Fibroblast of peridontal ligament (primary cell): ENCODE results near the gene APC.

Source experiments
- DNase-seq: peaks from one replicate; pipeline ENCODE4 v3.0.0-alpha.2; 2010; ENCODE audit errors: extremely low read depth

APC gene

GRCh38 chr5:112784726-112785125 lies 47.0 kb downstream of the APC start:
- peak; percentile 84 for DNase-seq

DNA sequence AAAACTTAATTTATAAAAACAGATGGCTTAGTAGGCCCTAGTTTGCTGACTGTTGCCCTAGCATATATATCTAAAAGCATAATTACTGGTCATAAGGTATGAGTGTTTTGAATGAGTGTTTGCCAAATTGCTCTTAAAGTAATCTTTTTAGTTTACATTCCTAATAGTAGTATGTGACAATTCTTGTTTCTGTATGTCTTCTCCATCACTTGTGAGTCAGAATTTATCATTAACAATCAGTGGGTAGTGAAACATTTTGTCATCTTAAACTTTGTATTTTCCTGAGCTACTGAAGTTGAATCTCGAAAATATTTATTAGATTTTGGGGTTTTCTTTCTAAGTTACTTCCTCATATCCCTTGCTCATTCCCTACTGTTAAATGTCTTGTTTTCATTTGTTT lies 49.6 kb downstream of the APC start:
- peak; percentile 25 for DNase-seq

GRCh38 chr5:112787896-112788295 lies 50.2 kb downstream of the APC start:
- DNase-seq, result no peak

DNA sequence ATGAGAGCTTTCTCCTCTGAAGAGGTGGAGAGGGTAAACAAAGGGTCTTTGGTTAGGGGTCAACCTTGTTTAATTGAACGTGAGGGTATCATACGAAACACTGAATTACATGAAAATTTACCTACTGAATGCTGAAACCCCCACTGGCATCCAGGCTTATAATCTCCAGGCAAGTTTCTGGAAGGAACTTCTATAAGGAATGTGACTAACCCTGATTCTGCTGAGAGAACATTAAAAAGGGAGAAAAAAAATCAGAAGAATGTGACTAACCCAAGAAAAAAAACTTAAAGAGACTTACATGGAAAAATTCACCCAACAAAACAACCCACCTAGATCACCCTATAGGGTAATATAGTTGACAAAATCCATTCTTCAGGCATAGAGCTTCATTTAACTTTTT lies 55.5 kb downstream of the APC start:
- no peak for DNase-seq

DNA sequence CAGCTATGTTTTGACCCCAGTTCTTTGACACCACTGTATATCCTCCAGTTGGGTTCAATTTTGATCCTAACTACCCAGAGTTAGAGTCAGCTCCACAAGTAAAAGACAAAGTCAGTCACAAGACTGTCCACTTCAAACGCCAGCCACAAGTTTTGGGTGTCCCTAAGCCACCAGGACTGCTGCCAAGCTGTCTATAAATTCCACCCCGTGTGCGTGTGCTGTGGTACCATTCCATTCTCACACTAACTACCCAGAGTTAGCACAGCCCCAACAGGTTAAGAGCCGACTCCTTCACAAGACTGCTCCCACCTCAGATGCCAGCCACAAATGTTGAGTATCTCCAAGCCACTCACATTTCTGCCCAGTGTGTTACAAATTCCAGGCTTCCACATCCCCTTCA lies 56.7 kb downstream of the APC start:
- no peak for DNase-seq

DNA sequence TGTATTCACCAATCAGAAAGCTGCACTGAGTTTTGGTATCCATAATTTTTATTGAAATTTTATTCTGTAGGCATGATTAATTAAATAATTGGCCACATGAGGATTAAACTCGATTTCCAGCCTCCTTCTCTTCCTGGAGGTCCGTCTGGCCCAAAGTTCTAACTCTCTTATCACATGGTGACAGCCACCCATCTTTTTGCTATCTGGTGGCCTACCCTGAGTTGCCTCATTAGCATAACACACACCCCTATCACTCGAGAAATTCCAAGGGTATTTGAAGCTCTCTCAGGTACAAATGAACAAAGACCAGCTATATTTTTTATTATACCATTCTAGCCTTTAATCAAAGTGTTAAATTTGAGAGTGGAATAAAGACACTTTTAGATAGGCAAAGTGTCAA lies 57.7 kb downstream of the APC start:
- no peak for DNase-seq

DNA sequence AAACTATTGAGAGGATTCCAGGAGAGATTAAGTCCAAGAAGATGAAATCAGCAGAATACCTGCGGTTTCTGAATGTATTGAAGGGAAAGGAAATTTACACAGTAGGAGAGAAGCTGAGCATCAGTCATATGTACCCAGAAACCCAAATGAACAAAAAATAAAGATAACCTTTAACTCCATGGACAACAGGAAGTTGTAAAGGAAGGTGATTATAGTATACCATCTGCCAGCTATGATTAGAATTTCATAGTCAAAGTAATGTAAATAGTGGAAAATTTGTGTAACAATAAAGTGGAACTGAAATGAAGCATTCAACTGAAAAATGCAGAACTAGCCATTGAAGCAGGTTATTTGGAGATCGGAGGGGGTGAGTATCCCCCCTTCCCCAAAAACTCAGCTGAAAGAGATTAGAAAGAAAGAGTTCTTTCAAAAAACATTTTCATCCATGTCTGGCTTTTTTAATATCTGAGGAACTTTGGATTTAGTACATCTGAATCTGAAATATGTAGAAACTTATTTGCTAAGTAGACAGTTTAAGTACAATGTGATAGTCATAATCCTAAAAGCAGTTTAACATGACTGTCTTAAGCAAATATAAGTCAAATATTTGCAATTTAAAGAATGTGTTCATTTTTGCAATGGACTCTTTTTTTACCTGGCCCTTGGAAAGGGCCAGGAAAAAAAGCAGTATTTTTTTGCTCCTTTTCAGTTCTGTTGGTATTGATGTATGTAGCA lies 58.4 kb downstream of the APC start:
- DNase-seq, result no peak

DNA sequence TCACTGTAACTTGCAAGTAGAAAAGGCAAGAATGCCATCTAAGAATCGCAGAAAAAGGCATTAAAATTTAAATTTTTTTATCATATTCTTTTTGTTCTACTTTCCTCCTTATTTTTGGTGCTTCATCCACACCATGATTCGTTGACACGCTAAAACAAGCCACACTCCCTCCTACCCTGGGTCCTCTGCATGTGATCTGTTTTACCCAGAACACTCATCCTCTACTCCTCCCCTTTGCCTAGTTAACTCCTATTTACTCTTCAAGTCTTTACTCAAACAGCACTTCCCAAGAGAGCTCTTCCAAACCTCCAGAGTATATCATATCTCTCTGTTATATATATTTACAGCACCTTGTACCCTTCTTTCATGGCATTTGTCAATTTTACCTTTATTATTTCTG lies 62.0 kb downstream of the APC start:
- no peak for DNase-seq

DNA sequence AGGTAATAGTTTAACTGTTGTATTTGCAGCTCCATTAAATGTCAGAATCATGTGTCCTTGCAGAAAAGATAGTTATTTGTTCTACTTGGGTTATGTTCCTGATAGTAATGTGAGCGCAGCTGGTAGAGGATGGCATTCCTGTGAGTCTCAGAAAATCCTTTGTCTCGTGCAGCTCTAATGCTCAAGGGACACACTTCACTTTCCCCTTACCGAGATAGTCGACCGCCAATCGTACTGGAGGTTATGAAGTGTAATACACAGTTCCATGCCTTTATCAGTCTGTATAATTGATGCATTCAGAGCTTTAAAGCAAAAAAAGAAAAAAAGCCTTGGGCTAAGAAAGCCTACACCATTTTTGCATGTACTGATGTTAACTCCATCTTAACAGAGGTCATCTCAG lies 63.2 kb downstream of the APC start:
- no peak for DNase-seq

- DNase-seq, result no peak
These were observed 73.3 kb downstream of the APC start for GRCh38 chr5:112811023-112811422.

- no peak for DNase-seq
These were observed 74.9 kb downstream of the APC start for GRCh38 chr5:112812549-112812948.

DNA sequence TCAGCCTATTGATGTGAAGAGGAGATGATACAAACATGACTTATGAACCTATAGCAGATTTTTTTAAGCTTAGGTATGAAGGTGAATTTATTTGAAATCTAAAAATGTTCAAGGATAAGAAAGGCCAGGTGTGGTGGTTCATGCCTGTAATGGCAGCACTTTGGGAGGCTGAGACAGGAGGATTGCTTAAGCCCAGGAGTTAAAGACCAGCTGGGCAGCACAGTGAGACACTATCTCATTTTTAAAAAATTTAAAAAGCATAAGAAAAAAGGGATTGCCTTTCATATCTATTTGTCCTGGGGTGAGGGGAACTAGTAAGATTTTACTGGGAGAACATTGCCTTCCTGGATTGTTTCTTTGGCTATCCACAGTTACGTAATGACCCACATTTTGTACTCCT lies 82.6 kb downstream of the APC start:
- no peak for DNase-seq

DNA sequence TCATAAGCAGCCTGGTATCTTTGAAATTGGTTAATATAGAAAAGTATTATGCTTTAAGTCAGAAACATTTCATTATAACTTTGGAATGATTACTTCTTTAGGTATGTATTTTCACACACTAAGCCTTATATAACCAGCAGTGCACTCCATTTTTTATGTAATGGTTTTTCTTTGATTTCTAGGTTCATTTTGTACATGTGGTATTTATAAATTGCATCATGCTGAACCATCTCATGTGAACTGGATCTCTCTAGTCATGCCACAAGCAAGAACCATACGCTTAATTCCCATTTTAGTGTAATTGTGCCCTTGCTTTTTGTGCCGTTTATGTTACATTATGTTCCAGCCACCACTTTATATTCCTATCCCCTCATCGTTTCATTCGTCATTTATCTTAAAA lies 84.8 kb downstream of the APC start:
- peak; percentile 49 for DNase-seq

- no peak for DNase-seq
These were observed 85.5 kb downstream of the APC start for GRCh38 chr5:112823181-112823580.

- DNase-seq, result no peak
These were observed 86.0 kb downstream of the APC start for GRCh38 chr5:112823656-112824055.

- DNase-seq, result no peak
These were observed 86.5 kb downstream of the APC start for GRCh38 chr5:112824197-112824596.

DNA sequence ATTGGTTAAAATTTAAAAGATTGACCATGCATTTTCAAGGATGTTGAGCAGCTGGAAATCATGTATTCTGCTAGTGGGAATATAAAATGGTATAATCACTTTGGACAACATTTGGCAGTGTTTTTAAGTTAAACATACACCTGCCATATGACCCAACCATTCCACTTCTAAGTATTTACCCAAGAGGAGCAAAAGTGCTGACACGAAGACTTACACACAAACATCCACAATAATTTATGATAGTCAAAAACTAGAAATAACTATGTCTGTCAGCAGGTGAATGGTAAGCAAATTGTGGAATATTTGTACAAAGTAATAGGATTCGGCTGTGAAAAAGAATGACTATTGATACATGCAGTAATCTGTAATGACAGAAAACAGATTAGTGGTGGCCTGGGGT lies 92.7 kb downstream of the APC start:
- DNase-seq, result no peak

- DNase-seq, result no peak
These were observed 96.3 kb downstream of the APC start for GRCh38 chr5:112833971-112834370.

- no peak for DNase-seq
These were observed 106.8 kb downstream of the APC start for GRCh38 chr5:112844489-112844888.

- DNase-seq, result no peak
These were observed 108.9 kb downstream of the APC start for GRCh38 chr5:112846556-112846955.

DNA sequence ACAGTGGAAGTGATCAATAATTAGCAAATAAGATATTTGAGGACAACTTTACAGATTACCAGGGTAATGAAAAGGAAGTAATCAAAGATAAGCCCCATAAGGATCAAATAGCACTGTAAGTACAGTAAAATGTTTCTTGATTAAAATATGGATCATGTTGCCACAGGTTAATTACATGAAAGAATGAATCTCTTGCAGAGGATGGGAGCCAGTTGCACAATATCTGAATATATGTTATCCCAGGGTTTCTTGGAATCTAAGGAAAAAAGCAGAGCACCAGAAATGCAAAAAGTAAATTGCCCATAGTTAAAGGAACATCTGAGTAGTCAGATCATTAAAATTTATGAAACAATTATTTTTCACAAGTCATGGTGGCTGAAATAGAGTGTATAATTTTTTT lies 109.6 kb downstream of the APC start:
- DNase-seq, result no peak

GRCh38 chr5:112848116-112848811 lies 110.6 kb downstream of the APC start:
- peak; percentile 88 for DNase-seq

- no peak for DNase-seq
These were observed 112.2 kb downstream of the APC start for GRCh38 chr5:112849912-112850311.

DNA sequence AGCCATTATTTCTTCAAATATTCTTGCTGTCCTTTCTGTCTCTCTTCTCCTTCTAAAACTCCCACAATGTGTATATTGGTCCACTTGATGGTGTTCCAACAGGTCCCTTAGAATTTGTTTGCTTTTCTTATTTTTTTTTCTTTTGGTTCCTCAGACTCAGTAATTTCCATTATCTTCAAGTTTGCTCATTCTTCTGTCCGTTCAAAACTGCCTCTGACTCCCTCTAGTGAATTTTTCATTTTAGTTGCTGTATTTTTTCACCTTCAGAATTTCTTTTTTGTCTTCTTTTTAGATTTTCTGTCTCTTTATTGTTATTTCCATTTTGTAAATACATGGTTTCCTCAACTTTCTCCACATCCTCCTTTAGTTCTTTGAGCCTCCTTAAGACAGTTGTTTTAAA lies 117.0 kb downstream of the APC start:
- DNase-seq, result no peak
